ENCODE measurements around the gene IRF5.

The IRF5 gene

GRCh38 chr7:128921866-128922440 is 15.8 kb upstream of the IRF5 start:
- DNase-seq (ENCODE audit: low read depth): no peak

- DNase-seq (ENCODE audit: low read depth): no peak
Observed at GRCh38 chr7:128922496-128923410, 15.0 kb upstream of the IRF5 start.

DNA sequence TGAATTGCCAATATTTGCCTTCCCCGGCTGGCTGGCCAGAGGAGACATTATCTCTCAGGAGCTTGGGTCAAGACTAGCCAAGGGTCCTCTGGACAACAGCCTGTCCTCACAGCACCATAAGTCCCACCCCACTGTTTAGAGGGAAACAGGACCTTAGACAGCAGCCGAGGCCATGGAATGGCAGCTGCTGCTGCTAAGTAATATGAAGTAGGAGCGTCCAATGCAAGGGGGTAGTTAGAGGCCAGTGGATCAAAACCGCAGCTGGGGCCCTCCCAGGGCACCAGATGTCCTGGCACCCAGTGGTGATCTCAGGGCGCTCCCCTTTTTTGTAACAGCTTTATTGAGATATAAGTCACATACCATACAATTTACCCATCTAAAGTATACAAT is 14.3 kb upstream of the IRF5 start:
- DNase-seq (ENCODE audit: low read depth): no peak

GRCh38 chr7:128924707-128925588 is 12.8 kb upstream of the IRF5 start:
- no peak for DNase-seq (ENCODE audit: low read depth)

DNA sequence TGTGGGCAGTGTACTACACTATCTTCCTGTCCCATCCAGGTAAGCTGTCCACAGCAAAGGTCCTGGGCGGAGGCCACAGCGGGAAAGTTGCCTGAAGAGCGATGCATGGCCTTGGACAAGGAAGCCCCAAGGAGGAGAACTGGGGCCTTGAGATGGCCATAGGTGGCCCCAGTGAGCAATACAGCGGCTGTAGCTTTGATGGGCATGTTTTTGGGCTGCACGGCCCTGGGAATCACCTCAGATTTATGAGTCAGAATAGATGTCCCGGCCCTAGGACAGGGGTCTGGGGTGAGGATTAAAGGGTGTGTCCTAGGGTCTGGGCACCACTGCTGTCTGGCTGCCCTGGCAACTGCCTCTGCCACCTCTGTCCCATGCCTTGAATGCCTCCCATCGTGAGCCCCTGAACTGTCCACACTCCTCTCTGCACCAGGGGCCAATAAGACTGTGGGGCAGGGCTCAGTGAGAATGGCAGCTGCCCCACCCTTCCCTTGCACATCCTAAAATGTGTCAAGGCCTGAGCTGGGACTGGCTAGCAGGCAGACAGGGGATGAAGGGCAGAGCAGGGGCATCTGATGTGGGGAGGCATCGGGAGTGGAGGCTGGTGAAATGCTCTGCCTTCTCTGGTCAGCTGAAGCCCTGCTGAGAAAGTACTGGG is 9.4 kb upstream of the IRF5 start:
- DNase-seq (ENCODE audit: low read depth): no peak

DNA sequence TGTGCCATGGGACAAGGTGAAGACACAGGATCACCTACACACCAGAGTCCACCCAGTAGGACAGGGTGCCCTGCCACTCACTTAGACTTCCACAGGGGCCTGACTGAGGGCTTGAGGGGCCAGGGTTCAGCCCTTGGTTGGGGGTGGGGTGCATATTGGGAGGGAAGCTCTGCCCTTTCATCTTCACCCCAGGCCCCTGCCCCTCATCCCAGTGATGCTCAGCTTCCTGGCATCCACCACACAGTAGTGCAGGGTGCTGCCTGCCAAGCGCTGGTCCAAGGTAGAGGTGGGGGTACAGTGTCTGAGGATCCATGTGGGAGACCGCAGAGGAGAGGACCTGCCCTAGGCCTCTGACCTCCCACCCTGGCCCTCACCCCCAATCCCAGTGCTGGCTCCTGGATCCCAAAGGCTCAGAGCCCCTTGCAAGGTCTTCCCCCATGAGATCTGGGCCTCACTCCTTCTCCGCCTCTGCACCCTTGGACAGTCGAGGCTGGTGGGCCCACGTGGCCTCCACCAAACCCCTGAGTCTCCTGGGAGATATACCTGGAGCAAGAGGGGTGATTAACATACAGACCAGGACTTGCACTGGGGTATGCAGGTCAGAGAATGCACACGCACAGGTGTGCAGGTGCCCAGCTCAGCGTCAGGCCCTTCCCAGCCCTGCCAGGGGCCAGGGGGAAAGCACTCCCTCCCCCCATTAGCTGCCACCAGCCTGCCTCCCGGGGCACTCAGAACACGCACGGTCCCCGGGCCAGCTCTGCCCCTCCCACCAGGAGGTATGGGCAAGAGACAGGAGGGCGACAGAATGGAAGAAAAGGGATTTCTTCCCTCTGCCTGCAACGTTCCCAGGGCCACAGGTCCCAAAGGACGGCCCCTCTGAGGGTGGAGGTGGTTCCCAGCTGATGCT is 8.6 kb upstream of the IRF5 start:
- DNase-seq (ENCODE audit: low read depth): no peak

DNA sequence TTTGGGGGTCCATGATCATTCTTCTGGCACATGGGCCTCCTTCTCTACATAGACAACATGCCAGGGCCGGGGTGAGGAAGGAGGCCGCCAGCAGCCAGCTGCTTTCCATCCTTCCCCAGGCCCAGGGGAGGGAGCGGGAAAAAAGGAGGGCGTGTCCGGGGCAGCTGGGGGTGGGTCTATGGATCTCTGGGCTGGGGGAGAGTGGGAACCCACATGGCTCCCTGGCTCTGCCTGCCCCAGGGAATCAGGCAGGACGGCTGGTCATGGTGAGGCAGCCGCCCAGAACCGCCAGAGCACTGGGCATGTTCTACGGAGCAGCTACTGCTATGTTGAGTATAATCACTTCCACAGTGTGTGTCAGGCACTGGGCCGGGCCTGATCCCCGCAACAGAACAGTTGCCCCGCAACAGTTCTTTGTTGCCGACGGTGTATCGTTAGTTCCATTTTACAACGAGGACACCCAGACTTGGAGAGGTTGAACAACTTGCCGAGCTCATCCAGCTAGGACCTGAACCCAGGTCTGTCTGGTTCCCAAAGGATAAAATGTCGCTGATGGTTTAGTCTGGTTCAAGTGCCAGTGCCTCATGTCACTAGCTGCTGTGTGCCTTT is 6.4 kb upstream of the IRF5 start:
- DNase-seq (ENCODE audit: low read depth): no peak

DNA sequence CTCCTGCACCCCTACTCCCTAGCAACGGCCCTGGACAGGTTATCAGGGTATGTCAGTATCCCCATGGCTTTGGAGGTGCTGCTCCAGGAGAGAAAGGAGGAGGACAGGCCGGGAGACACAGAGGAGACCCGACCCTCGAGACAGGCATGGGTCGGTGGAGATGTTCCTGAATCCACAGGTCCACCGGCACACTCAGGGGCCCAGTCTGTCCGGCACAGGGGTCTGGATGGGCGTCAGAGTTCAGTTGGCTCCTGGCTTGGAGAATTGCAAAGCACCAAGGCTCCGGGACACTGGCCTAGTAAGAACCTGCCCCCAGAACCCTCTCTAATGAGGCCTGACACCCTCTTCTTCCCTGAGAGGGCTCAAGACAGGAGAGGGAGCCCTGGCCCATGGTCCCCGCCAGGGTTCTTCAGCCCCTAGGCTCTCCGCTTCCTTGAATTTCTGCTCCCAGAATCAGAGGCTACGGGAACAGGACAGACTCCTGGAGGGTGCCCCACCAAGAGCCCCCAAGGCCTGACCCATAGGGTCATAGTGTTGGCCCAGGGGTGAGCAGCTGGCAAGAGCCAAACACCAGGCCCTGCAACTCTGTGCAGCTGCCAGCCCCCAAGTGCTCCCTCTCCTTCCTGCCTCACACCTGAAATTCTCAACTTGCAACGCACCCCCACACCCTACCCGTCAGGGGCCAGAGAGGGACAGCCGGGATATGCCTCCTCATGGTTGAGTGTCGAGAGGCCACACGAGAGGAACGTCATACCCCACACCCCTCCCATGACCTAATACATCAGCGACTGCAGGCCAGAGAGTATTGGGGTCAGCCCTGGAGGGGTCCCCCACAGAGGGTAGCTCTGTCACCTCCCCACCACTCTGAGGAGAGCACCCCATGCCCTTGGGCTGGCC is 5.5 kb upstream of the IRF5 start:
- no peak for DNase-seq (ENCODE audit: low read depth)

- DNase-seq (ENCODE audit: low read depth): no peak
Observed at GRCh38 chr7:128932862-128933179, 4.9 kb upstream of the IRF5 start.

- DNase-seq (ENCODE audit: low read depth): peak; percentile 30
Observed at GRCh38 chr7:128933180-128933891, 4.4 kb upstream of the IRF5 start.

GRCh38 chr7:128934361-128935341 is 3.1 kb upstream of the IRF5 start:
- no peak for DNase-seq (ENCODE audit: low read depth)

GRCh38 chr7:128935342-128935730 is 2.4 kb upstream of the IRF5 start:
- no peak for DNase-seq (ENCODE audit: low read depth)

GRCh38 chr7:128936798-128937197 is 929 bp upstream of the IRF5 start:
- DNase-seq (ENCODE audit: low read depth): no peak

DNA sequence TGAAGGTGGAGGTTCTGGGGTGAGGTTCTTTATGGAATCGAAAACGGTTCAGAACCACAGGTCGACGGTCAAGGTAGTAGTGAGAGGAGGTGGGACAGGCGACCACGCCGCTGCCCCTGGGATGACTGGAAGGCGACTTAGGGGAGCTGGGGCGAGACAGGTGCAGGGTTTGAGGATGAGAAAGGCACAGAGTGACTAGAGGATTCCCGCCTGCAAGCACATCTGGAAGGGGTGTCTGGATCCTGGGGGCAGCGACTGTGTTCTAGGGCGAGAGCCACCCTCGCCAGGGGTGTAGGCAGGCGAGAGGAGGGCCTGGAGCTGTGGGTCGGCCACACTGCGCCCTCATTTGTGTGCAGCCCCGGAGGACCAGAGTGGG is 468 bp upstream of the IRF5 start:
- no peak for DNase-seq (ENCODE audit: low read depth)

- DNase-seq (ENCODE audit: low read depth): no peak
Observed at GRCh38 chr7:128938544-128939074, 882 bp downstream of the IRF5 start.

- no peak for DNase-seq (ENCODE audit: low read depth)
Observed at GRCh38 chr7:128939075-128939860, 1.5 kb downstream of the IRF5 start.

- DNase-seq (ENCODE audit: low read depth): no peak
Observed at GRCh38 chr7:128939861-128940410, 2.2 kb downstream of the IRF5 start.
